Common myeloid progenitor, CD34-positive (primary cell): ENCODE measurements around the gene FDX1.

Experiments used
- CTCF ChIA-PET: fragments of 350-600 bp; sonication (Branson Sonifier 250); formaldehyde crosslinking; loops from one replicate; lab custom pipeline; 2021; ENCODE audit warnings: antibody characterized with exemption; lab: Charles Lee
- POLR2A ChIA-PET: fragments of 350-600 bp; sonication (Branson Sonifier 250); formaldehyde crosslinking; loops from one replicate; lab custom pipeline; 2021; ENCODE audit warnings: antibody characterized with exemption; lab: Charles Lee
- DNase-seq, 3 donors: peaks; one replicate each; pipeline versions ENCODE4 v3.0.0 to v3.0.0-alpha.2; 2013
- H3K27ac ChIP-seq, 2 experiments: 1 replicate in 1 of 2; 2 replicates in 1 of 2; pipeline ENCODE4 v1.7.0; 2013; ENCODE audit warnings: inconsistent platforms in 2 of 2, low read length in 2 of 2, mild to moderate bottlenecking in 2 of 2, low read depth in 1 of 2, moderate library complexity in 1 of 2; ENCODE audit not compliant: severe bottlenecking in 2 of 2, insufficient read depth in 1 of 2, poor library complexity in 1 of 2
- H3K27me3 ChIP-seq, 5 experiments: replicated peaks in 2 of 5; 1 replicate in 3 of 5; 2 replicates in 2 of 5; pipeline versions ENCODE4 v1.6.1 to v1.7.0; 2013; ENCODE audit warnings: low read length in 4 of 5, mild to moderate bottlenecking in 2 of 5, moderate library complexity in 2 of 5, inconsistent platforms in 1 of 5; ENCODE audit not compliant: insufficient read depth in 5 of 5, control insufficient read depth in 4 of 5
- H3K36me3 ChIP-seq, 4 experiments: 1 replicate in 2 of 4; 2 replicates in 2 of 4; pipeline versions ENCODE4 v1.6.1 to v1.7.0; 2013; ENCODE audit warnings: low read length in 3 of 4, control low read depth in 1 of 4, mild to moderate bottlenecking in 1 of 4; ENCODE audit not compliant: control insufficient read depth in 4 of 4, insufficient read depth in 4 of 4
- H3K4me1 ChIP-seq, 4 experiments: 1 replicate in 3 of 4; 2 replicates in 1 of 4; pipeline versions ENCODE4 v1.6.1 to v1.7.1; 2013; ENCODE audit warnings: low read length in 3 of 4, mild to moderate bottlenecking in 3 of 4, control low read depth in 1 of 4, inconsistent platforms in 1 of 4, moderate library complexity in 1 of 4; ENCODE audit not compliant: control insufficient read depth in 4 of 4, insufficient read depth in 4 of 4; ENCODE audit errors: control extremely low read depth in 1 of 4
- H3K4me3 ChIP-seq, 7 experiments: 1 replicate in 4 of 7; 2 replicates in 3 of 7; pipeline versions ENCODE4 v1.5.1 to v1.7.0; 2013; ENCODE audit warnings: mild to moderate bottlenecking in 7 of 7, low read length in 6 of 7, moderate library complexity in 6 of 7, inconsistent platforms in 2 of 7, low read depth in 2 of 7, control low read depth in 1 of 7; ENCODE audit not compliant: insufficient read depth in 4 of 7, control insufficient read depth in 1 of 7; ENCODE audit errors: extremely low read depth in 1 of 7
- H3K9me3 ChIP-seq, 5 experiments: 1 replicate in 4 of 5; 2 replicates in 1 of 5; pipeline versions ENCODE4 v1.6.1 to v1.7.1; 2013; ENCODE audit warnings: low read length in 4 of 5, mild to moderate bottlenecking in 2 of 5, inconsistent platforms in 1 of 5, low read depth in 1 of 5, moderate library complexity in 1 of 5; ENCODE audit not compliant: control insufficient read depth in 4 of 5, insufficient read depth in 2 of 5; ENCODE audit errors: control extremely low read depth in 1 of 5
- WGBS: methylation state at CpG from one replicate; pipeline ENCODE4 v1.1.5; 2013; ENCODE audit not compliant: insufficient coverage; 5-methylcytosine and 5-hydroxymethylcytosine counted together

FDX1 gene

GRCh38 chr11:110424775-110425444, 4.8 kb upstream of the FDX1 start:
- ChIA-PET POLR2A (no interaction called here), CTCF (interaction anchor here (1.0 to 1.4 kb wide), 2 partner anchors 10 to 664 kb away, joined by 3 to 4 read pairs; no protein-coding TSS in a partner anchor)
- H3K27ac ChIP-seq, result no peak overlapping the region
- DNase-seq, result no peak
- WGBS, result no CpG with 5 or more reads among the region's 3 CpGs
- H3K4me3 ChIP-seq, result no peak overlapping the region
- peaks cover 3 to 12% (median 10%) of the 10 kb centered on the region in 4 experiments for H3K4me1 ChIP-seq
- H3K36me3 ChIP-seq, result no peaks in the 10 kb centered on the region
- peaks cover 0 to 5% (median 3%) of the 10 kb centered on the region in 5 experiments for H3K9me3 ChIP-seq
- H3K27me3 ChIP-seq, result no peaks in the 10 kb centered on the region

GRCh38 chr11:110425751-110426545, 3.8 kb upstream of the FDX1 start:
- 100% methylated on average over 6 of the region's 9 CpGs for WGBS
- Histone ChIP-seq H3K9me3 (peaks cover 0 to 5% (median under 1%) of the 10 kb centered on the region in 5 experiments), H3K27me3 (no peaks in the 10 kb centered on the region), H3K4me3 (no peak overlapping the region), H3K4me1 (peaks cover 8 to 18% (median 15%) of the 10 kb centered on the region in 4 experiments), H3K27ac (no peak overlapping the region), H3K36me3 (no peaks in the 10 kb centered on the region)
- CTCF ChIA-PET, result interaction anchor here (1.0 to 1.4 kb wide), 2 partner anchors 9 to 663 kb away, joined by 3 to 4 read pairs; no protein-coding TSS in a partner anchor
- POLR2A ChIA-PET, result no interaction called here
- no peak for DNase-seq

GRCh38 chr11:110428040-110428439, 1.7 kb upstream of the FDX1 start:
- no peak overlapping the region for H3K27ac ChIP-seq
- peaks cover 14 to 30% (median 23%) of the 10 kb centered on the region in 4 experiments for H3K4me1 ChIP-seq
- DNase-seq, result no peak
- H3K36me3 ChIP-seq, result no peaks in the 10 kb centered on the region
- H3K4me3 ChIP-seq, result no peak overlapping the region
- H3K27me3 ChIP-seq, result no peaks in the 10 kb centered on the region
- ChIA-PET CTCF (interaction anchor here (1.0 kb wide), 1 partner anchor 21 kb away, joined by 3 read pairs; no protein-coding TSS in a partner anchor), POLR2A (no interaction called here)
- WGBS, result no CpG with 5 or more reads among the region's 2 CpGs
- no peaks in the 10 kb centered on the region for H3K9me3 ChIP-seq

- no peaks in the 10 kb centered on the region for H3K36me3 ChIP-seq
- peak overlapping the region in 6 of 7 experiments; percentile 69 to 99 (median 94) for H3K4me3 ChIP-seq
- peak overlapping the region; percentile 70 to 94 for H3K27ac ChIP-seq
- DNase-seq, result peak in 2 of 3 donors; percentile 23 to 51
- ChIA-PET POLR2A (no interaction called here), CTCF (interaction anchor here (0.7 to 1.5 kb wide), 2 partner anchors 13 to 17 kb away, joined by 3 to 4 read pairs; no protein-coding TSS in a partner anchor)
- 46% methylated on average over 4 of the region's 10 CpGs for WGBS
- no peaks in the 10 kb centered on the region for H3K9me3 ChIP-seq
- H3K27me3 ChIP-seq, result no peaks in the 10 kb centered on the region
- H3K4me1 ChIP-seq, result peaks cover 14 to 36% (median 24%) of the 10 kb centered on the region in 4 experiments
These were observed 605 bp upstream of the FDX1 start for GRCh38 chr11:110428956-110429730.

GRCh38 chr11:110430267-110431050, 711 bp downstream of the FDX1 start:
- DNase-seq, result peak in 2 of 3 donors; percentile 35 to 65
- Histone ChIP-seq H3K36me3 (no peaks in the 10 kb centered on the region), H3K27me3 (no peaks in the 10 kb centered on the region), H3K27ac (peak overlapping the region; percentile 70 to 94), H3K4me3 (peak overlapping the region; percentile 69 to 99 (median 91)), H3K9me3 (no peaks in the 10 kb centered on the region), H3K4me1 (peaks cover 14 to 36% (median 24%) of the 10 kb centered on the region in 4 experiments)
- CTCF ChIA-PET, result interaction anchor here (0.7 to 1.5 kb wide), 6 partner anchors 17 to 228 kb away, joined by 3 to 4 read pairs (median 3); no protein-coding TSS in a partner anchor
- POLR2A ChIA-PET, result no interaction called here
- WGBS, result under 1% methylated on average over 49 of the region's 51 CpGs

- peaks cover 14 to 36% (median 24%) of the 10 kb centered on the region in 4 experiments for H3K4me1 ChIP-seq
- ChIA-PET CTCF (interaction anchor here (0.7 to 1.4 kb wide), 6 partner anchors 16 to 490 kb away, joined by 3 to 4 read pairs (median 3); no protein-coding TSS in a partner anchor), POLR2A (no interaction called here)
- peak in 2 of 3 donors; percentile 60 to 70 for DNase-seq
- H3K27ac ChIP-seq, result peak overlapping the region in 1 of 2 experiments; percentile 94
- no peaks in the 10 kb centered on the region for H3K9me3 ChIP-seq
- H3K27me3 ChIP-seq, result no peaks in the 10 kb centered on the region
- peak overlapping the region in 6 of 7 experiments; percentile 69 to 99 (median 94) for H3K4me3 ChIP-seq
- WGBS, result 12% methylated on average over 4 of the region's 7 CpGs
- H3K36me3 ChIP-seq, result no peaks in the 10 kb centered on the region
These were observed 1.4 kb downstream of the FDX1 start for GRCh38 chr11:110431051-110431672.
